Activated T-cell treated with anti-CD3 and anti-CD28 coated beads for 1 hour (primary cell): ENCODE measurements around the gene CRTC1.

Source experiments
- DNase-seq: peaks from one replicate; pipeline ENCODE4 v3.0.0-alpha.2; 2020; ENCODE audit warnings: low read depth

Gene CRTC1

DNA sequence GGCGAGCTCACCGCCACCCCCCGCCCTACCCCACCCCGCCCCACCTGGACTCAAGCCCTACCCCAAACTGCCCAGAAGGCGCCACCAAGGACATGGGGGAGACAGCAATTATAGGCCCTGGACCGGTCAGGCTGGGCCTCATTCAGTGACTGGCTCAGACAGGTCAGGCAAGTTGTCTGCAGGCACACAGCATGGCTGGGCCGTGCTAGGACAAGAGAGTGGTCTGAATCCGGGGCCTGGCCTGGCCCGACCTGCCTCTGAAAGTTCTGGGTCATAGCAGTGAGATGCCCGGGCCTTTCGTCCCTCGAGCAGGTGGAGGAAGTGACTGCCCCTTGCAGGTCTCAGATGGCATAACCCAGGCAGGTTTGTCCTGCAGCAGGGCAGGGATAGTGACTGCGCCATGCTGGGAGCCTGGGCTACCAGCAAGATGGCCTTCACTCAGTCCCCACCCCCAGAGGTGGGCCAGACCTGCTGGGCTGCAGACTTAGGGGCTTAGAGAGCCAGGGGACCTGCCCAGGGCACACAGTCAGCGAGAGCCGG, 86.6 kb downstream of the CRTC1 start:
- no peak for DNase-seq

GRCh38 chr19:18770663-18771327, 87.3 kb downstream of the CRTC1 start:
- DNase-seq = no peak

- no peak for DNase-seq
Observed at GRCh38 chr19:18771328-18772242, 88.1 kb downstream of the CRTC1 start.

- no peak for DNase-seq
Observed at GRCh38 chr19:18772620-18773587, 89.4 kb downstream of the CRTC1 start.

- DNase-seq = no peak
Observed at GRCh38 chr19:18773682-18774081, 90.2 kb downstream of the CRTC1 start.

DNA sequence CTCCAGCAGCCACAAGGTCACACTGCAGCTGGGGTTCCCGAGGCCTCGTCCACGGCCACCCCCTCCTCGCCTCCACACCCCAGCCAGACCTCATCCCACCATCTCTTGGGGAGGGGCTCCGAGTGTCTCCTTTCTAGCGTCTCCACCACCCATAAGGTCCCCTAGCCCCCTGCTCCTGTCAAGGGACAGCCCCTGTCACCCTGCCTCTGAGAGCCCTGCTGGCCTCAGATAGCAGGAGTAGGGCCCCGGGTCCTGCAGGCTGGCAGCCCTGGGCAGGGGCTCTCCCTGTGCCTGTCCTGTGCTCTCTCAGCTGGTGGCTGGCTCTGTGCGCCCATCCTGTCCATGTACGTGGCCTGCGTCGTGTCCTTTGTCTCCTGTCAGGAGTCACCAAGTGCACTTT, 90.6 kb downstream of the CRTC1 start:
- DNase-seq = no peak

- no peak for DNase-seq
Observed at GRCh38 chr19:18774782-18775444, 91.4 kb downstream of the CRTC1 start.

GRCh38 chr19:18775586-18776287, 92.3 kb downstream of the CRTC1 start:
- no peak for DNase-seq

DNA sequence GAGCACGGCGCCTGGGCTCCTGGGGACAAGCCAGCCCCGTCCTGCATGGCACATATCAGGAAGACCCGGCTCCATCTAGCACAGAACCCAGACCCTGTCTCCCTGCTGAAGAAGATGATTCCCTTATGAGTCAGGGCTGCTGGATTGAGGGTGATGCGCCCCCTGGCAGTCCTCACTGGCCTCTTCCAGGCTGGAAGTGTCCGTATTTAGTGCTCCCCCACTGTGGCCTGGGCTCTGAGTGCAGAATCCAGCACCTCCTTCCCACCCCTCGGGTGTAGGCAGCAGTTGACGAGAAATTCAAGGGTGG, 92.8 kb downstream of the CRTC1 start:
- DNase-seq = no peak

DNA sequence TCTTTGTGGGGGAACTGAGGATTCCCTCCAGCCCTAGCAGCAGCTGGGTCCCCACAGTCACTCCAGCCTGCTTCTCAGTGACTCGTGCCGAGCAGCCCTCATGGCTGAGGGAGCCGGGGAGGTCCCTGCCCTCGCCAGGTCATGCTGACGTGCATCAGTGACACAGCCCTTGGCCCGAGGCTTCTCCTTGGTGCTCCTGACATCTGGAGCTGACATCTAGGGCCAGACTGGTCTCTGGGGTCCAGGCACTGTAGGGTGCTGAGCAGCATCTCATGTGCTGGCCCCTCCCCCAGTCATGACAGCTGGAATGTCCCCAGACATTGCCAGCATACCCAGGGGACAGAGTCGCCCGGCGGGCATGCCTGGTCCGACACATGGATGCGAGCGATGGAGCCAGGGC, 93.3 kb downstream of the CRTC1 start:
- DNase-seq = no peak

GRCh38 chr19:18777301-18778075, 94.0 kb downstream of the CRTC1 start:
- DNase-seq = no peak

- DNase-seq = no peak
Observed at GRCh38 chr19:18778076-18778389, 94.6 kb downstream of the CRTC1 start.

DNA sequence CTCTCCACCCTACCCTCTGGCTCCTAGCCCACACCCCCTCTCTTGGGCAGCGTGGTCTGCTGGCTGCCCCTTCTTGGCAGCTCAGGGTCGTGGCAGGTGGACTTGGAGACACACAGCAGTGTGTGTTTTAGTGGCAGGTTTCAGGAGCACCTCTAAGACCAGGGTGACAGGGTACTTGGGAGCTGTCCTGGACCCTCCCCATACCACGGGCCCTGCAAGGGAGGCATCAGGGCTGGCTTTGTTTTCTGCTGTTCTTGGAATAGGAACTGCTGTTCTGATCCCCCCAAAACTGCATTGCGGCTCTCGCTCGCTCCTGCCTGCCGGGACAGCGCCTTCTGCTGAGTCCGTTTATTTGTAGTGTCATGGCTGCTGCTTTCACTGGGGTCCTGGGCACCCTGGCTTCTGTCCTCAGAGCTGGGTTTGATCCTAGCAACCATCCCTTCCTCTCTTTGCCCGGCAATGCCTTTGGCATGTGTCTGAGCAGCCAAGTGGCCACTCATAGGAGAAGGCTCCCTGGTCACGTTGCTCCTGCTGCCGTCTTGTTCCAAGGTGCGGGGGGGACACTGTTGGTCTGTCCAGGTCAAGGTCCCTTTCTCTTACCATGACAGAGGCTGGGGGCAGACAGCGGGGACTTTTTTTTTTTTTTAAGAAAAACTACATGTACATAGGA, 95.5 kb downstream of the CRTC1 start:
- DNase-seq = no peak

DNA sequence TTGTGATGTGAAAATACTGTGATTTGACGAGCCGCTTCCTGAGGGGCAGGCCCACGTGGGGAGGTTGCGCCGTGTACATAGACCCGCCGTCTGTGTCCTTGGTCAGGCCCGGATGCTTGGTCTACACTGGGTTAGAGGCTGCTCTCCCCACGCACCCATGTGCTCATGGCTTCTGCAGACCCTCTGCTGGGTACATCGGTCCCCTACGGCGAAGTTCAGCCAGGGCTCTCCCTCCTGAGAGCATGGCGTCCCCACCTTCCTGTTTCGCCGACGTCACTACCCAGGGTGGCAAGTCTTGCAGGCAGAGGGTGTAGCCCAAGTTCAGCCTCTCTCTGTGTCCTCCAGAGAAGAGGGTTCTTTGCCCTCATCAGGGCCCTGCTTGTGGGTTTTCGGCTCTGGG, 96.6 kb downstream of the CRTC1 start:
- no peak for DNase-seq

DNA sequence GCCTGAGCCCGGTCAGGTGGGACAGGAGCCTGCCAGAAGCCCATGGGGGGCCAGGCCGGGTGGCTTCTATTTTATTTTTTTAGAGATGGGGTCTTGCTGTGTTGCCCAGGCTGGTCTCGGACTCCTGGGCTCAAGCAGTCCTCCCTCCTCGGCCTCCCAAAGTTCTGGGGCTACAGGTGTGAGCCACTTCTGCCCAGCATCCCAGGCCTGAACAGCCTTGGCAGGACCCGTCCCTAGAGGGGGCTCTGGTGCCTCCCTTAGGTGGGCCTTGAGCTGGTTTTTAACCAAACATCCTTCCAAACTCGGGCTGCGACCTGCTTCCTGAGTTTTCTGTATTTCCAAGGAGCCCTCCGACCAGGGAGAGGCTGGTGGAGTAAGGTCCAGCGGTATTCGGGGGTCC, 97.2 kb downstream of the CRTC1 start:
- DNase-seq = no peak

DNA sequence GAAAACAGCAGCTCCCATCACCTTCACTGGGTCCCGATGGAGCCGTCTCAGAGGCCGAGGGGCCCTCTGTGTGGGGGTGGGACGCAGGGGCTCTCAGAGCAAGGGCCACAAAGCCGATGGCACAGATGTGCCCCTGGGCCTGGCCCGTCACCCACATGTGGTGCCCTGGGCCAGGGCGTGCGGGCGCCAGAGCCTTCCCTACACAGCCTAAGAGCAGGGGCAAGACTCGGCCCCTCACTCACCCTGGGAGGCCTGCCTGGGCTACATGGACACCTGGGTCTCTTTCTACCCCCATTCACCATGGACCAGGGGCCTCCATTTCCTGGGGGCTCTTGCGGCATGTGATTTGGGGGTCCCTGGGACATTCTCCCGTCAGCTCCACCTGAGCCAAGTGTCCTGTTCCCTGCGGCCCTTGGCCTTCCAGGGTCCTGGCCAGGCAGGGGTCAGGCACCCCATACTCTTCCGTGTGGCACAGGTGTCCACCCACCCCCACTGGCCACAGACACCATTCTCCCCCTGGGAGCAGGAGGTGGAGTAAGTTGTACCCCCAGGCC, 97.6 kb downstream of the CRTC1 start:
- DNase-seq = no peak

- no peak for DNase-seq
Observed at GRCh38 chr19:18781885-18782527, 98.5 kb downstream of the CRTC1 start.

DNA sequence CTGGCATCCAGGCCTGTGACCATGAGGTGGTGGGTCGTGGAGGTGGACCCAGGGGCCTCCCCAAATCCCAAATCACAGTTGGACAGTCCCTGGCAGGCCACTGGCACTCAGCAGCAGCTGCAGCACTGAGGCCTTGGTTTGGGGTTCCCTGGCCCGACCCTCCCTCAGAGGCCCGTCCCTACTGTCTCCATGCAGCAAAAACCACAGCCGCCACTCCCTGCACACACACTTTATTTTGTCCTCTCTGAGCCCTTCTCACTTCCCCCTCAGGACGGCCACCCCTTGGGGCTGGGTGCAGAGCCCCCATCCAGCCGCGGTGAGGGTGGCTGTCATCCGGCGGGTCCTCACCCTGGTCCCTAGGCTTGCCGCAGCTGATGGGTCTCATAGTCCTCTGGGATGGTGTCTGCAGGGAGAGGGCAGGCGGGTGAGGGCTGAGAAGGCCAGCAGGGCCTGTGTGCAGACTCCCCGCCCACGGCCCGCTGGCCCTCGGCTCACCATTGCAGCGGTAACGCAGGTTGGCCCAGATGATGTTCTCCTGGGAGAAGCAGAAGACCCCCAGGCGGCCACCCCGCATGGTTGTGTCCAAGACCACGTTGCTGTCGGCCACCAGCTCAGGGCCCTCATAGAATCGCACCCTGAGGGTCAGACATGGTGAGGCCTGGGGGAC, 99.2 kb downstream of the CRTC1 start:
- DNase-seq = no peak
